Keratinocyte (primary cell): ENCODE measurements around the gene NLRC3.

ENCODE experiments used
- CTCF ChIP-seq, 3 experiments: IDR thresholded peaks in 1 of 3; conservative IDR thresholded peaks in 1 of 3; optimal IDR thresholded peaks in 1 of 3; 2 replicates in 2 of 3; 3 replicates in 1 of 3; pipeline versions ENCODE3 to v1.5.1; 2011; ENCODE audit warnings: low read length in 3 of 3, mild to moderate bottlenecking in 3 of 3, moderate library complexity in 2 of 3, control low read depth in 1 of 3, inconsistent platforms in 1 of 3; ENCODE audit not compliant: insufficient read depth in 2 of 3; ENCODE audit errors: extremely low read depth in 1 of 3
- EZH2 ChIP-seq: IDR thresholded peaks from one replicate; pipeline ENCODE4 v1.6.1; 2012; ENCODE audit warnings: inconsistent platforms, mild to moderate bottlenecking, low read length, moderate library complexity

GRCh38 chr16:3530371-3530914, 46.8 kb downstream of the NLRC3 start:
- TF ChIP-seq CTCF (optimal IDR thresholded peaks at IDR 0.05 in 1 of 3, IDR thresholded peaks at IDR 0.05 in 1 of 3, conservative IDR thresholded peaks at IDR 0.05 in 1 of 3; ENCODE audit: extremely low read depth in 1 of 3, insufficient read depth in 2 of 3, low read length in 3 of 3) (no peak), EZH2 (no peak)
